Natural killer cell (primary cell): ENCODE data around the gene C4BPA. TPM values are rescaled to one million over a fixed set of nuclear protein-coding genes. Genes with fewer than 3 reads are reported as not detected.

ENCODE experiments used
- ATAC-seq, 3 donors: fragments of 150-1000 bp in 2 of 3; fragments of 200-7000 bp in 1 of 3; cut with Tn5 transposase; 1 replicate in 1 of 3; 2 replicates in 2 of 3; pipeline ENCODE4 v1.10.0; 2021; ENCODE audit warnings: mild to moderate bottlenecking in 2 of 3, moderate library complexity in 2 of 3
- DNase-seq, 2 donors: peaks; one replicate each; pipeline versions ENCODE4 v3.0.0 to v3.0.0-alpha.2; 2013 to 2021; ENCODE audit warnings: mixed read lengths in 1 of 2
- H3K27ac ChIP-seq: one replicate; pipeline ENCODE4 v1.5.1; 2013; ENCODE audit warnings: mild to moderate bottlenecking, low read length
- H3K27me3 ChIP-seq: one replicate; pipeline ENCODE4 v1.6.1; 2013; ENCODE audit warnings: low read length; ENCODE audit not compliant: control insufficient read depth, insufficient read depth
- H3K36me3 ChIP-seq: one replicate; pipeline ENCODE4 v1.6.1; 2013; ENCODE audit warnings: low read length; ENCODE audit not compliant: control insufficient read depth, insufficient read depth
- H3K4me1 ChIP-seq: one replicate; pipeline ENCODE4 v1.6.1; 2013; ENCODE audit warnings: low read length; ENCODE audit not compliant: control insufficient read depth, insufficient read depth
- H3K4me3 ChIP-seq: one replicate; pipeline ENCODE4 v1.5.1; 2013; ENCODE audit warnings: low read length
- H3K9me3 ChIP-seq: one replicate; pipeline ENCODE4 v1.6.1; 2013; ENCODE audit warnings: low read length; ENCODE audit not compliant: control insufficient read depth, insufficient read depth
- H3K27ac Mint-ChIP-seq, 2 donors: one replicate each; pipeline ENCODE4 v1.8.0; 2022; ENCODE audit warnings: mild to moderate bottlenecking in 2 of 2, mixed read lengths in 2 of 2, moderate library complexity in 1 of 2
- H3K27me3 Mint-ChIP-seq, 2 donors: one replicate each; pipeline ENCODE4 v1.8.0; 2022; ENCODE audit warnings: low read depth in 2 of 2, mixed read lengths in 2 of 2
- H3K36me3 Mint-ChIP-seq: one replicate; pipeline ENCODE4 v1.8.0; 2022; ENCODE audit warnings: mixed read lengths
- H3K4me1 Mint-ChIP-seq, 2 donors: one replicate each; pipeline ENCODE4 v1.8.0; 2022; ENCODE audit warnings: mixed read lengths in 2 of 2
- H3K4me3 Mint-ChIP-seq: one replicate; pipeline ENCODE4 v1.8.0; 2022; ENCODE audit warnings: mild to moderate bottlenecking, moderate library complexity, mixed read lengths
- H3K9me3 Mint-ChIP-seq, 2 donors: one replicate each; pipeline ENCODE4 v1.8.0; 2022; ENCODE audit warnings: mixed read lengths in 2 of 2
- WGBS: methylation state at CpG from one replicate; pipeline ENCODE4 v1.1.7; 2013; ENCODE audit warnings: missing lambda C conversion rate; ENCODE audit not compliant: insufficient coverage; 5-methylcytosine and 5-hydroxymethylcytosine counted together
- intact Hi-C: fragments of 100-400 bp; cut with micrococcal nuclease; formaldehyde crosslinking; loops from one replicate; pipeline ENCODE4 v1.14.2; 2022
- total RNA-seq, 4 donors: library from RNA; stranded (reverse); fragments of 120-200 nt in 1 of 4; gene quantifications; one replicate each; pipeline versions ENCODE4 v1.2.3 to v1.2.4, GENCODE V29; 2013 to 2022
- TF ChIP-seq, protein P1 (sequence below): fragments of 200-600 bp; IDR thresholded peaks from one replicate; pipeline ENCODE4 v1.8.0; 2022; ENCODE audit warnings: antibody characterized with exemption

The C4BPA gene
- total RNA-seq, 3 donors from 2014 or later (not counting 1 experiment from before 2014, with no cell fraction given), result not detected

DNA sequence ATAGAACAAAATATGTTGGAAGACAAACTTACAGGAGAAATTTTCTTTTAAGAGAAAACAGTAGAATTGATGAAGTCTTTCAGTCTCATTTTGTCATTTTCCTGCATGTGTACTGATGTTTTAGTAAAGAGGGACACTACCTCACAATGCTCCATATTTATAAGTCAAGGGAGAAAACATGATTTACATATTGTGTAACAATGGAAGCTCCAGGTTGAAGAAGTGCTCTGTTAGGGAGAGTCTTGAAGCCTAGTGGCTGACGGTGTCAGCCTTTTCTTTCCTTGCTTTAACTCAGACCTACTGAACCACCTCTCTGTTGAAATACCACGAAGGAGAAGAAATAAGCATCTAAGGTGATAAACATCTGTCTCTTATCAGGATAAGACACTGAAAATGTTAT lies 75.0 kb downstream of the C4BPA start:
- Mint-ChIP-seq H3K27ac (no peak overlapping the region), H3K9me3 (no peaks in the 10 kb centered on the region), H3K4me1 (no peaks in the 10 kb centered on the region), H3K36me3 (no peaks in the 10 kb centered on the region), H3K4me3 (no peak overlapping the region), H3K27me3 (peaks cover 21 to 68% of the 10 kb centered on the region in 2 donors)
- Histone ChIP-seq H3K4me3 (no peak overlapping the region), H3K27ac (no peak overlapping the region), H3K36me3 (no peaks in the 10 kb centered on the region), H3K4me1 (no peaks in the 10 kb centered on the region), H3K9me3 (no peaks in the 10 kb centered on the region), H3K27me3 (no peaks in the 10 kb centered on the region)
- DNase-seq (no peak), ATAC-seq (no peak)
- TF ChIP-seq, protein P1, sequence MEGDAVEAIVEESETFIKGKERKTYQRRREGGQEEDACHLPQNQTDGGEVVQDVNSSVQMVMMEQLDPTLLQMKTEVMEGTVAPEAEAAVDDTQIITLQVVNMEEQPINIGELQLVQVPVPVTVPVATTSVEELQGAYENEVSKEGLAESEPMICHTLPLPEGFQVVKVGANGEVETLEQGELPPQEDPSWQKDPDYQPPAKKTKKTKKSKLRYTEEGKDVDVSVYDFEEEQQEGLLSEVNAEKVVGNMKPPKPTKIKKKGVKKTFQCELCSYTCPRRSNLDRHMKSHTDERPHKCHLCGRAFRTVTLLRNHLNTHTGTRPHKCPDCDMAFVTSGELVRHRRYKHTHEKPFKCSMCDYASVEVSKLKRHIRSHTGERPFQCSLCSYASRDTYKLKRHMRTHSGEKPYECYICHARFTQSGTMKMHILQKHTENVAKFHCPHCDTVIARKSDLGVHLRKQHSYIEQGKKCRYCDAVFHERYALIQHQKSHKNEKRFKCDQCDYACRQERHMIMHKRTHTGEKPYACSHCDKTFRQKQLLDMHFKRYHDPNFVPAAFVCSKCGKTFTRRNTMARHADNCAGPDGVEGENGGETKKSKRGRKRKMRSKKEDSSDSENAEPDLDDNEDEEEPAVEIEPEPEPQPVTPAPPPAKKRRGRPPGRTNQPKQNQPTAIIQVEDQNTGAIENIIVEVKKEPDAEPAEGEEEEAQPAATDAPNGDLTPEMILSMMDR, result no peak
- intact Hi-C loops, result no loop called here
- WGBS, result 83% methylated on average over 1 of the region's 2 CpGs

DNA sequence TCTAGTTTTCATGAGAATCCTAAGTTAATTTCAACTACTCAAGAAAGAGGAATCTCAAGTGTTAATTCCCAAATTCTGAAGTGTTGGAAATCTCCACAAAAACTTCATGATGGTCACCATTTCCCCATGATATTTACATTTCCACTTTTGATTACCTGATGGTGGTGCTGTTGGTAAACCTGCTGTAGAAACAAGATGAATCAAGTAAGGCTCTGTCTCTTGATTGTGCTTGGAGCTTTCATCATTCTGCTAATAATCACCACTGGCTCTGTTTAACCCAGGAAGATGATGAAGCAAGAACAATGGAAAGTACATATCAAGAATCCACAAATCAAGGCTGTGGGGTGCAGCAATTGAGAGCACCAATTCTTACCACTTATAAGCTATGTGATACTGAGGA lies 77.8 kb downstream of the C4BPA start:
- Mint-ChIP-seq H3K27me3 (peaks cover 23 to 75% of the 10 kb centered on the region in 2 donors), H3K4me1 (no peaks in the 10 kb centered on the region), H3K36me3 (no peaks in the 10 kb centered on the region), H3K4me3 (no peak overlapping the region), H3K9me3 (no peaks in the 10 kb centered on the region), H3K27ac (no peak overlapping the region)
- no peak overlapping the region for H3K27ac ChIP-seq
- DNase-seq, result peak in 1 of 2 donors; percentile 45
- intact Hi-C loops, result loop anchor here (2.0 kb wide), 1 partner anchor 223 kb away; no protein-coding TSS in a partner anchor
- ATAC-seq, result no peak
- no peak overlapping the region for H3K4me3 ChIP-seq
- TF ChIP-seq, protein P1, result peak; percentile 16
- no peaks in the 10 kb centered on the region for H3K27me3 ChIP-seq
- no peaks in the 10 kb centered on the region for H3K4me1 ChIP-seq
- H3K9me3 ChIP-seq, result no peaks in the 10 kb centered on the region
- H3K36me3 ChIP-seq, result no peaks in the 10 kb centered on the region

DNA sequence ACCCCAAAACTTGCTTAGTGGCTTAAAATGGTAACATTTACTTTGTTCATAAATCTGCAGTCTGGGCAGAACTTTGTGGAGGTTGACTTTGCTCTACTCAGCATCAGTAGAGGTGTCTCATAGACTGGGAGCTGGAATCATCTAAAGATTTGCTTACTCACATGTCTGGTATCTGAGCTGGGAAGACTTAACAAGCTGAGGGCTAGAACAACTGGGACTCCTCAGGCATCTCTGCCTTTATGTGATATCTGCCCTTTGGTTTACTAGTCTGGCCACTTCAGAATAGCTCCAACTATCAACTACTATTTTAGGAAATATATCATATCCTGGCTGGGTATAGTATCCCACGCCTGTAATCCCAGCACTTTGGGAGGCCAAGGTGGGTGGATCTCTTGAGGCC lies 82.5 kb downstream of the C4BPA start:
- no peaks in the 10 kb centered on the region for H3K36me3 Mint-ChIP-seq
- no peaks in the 10 kb centered on the region for H3K9me3 ChIP-seq
- no peaks in the 10 kb centered on the region for H3K36me3 ChIP-seq
- no peak overlapping the region for H3K27ac ChIP-seq
- H3K4me1 Mint-ChIP-seq, result no peaks in the 10 kb centered on the region
- no peak overlapping the region for H3K4me3 ChIP-seq
- DNase-seq (no peak), ATAC-seq (no peak)
- H3K27me3 Mint-ChIP-seq, result peaks cover 8 to 46% of the 10 kb centered on the region in 2 donors
- peaks cover 2% of the 10 kb centered on the region for H3K27me3 ChIP-seq
- H3K9me3 Mint-ChIP-seq, result no peaks in the 10 kb centered on the region
- 100% methylated on average over 1 of the region's 1 CpG for WGBS
- TF ChIP-seq, protein P1, result no peak
- H3K27ac Mint-ChIP-seq, result no peak overlapping the region
- intact Hi-C loops, result no loop called here
- no peaks in the 10 kb centered on the region for H3K4me1 ChIP-seq
- H3K4me3 Mint-ChIP-seq, result no peak overlapping the region

DNA sequence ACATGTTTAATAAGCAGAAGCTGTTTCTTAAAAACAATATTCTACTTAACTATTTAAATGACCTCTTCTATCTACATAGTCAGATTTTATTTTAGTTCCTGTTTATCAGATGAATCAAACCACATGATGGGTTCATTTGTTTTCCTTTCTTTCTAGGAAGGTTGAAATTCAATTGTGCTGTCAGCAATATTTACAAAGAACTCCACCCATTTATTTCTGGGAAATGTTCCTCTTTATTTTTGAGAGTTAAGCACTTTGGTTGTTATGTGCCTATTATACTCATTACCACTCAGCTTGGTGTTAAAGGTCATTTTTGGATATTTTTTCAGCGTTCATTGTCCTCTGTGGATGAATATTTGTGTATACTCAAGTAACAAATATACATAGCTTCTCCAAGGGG lies 84.9 kb downstream of the C4BPA start:
- Histone ChIP-seq H3K27ac (no peak overlapping the region), H3K36me3 (no peaks in the 10 kb centered on the region), H3K9me3 (no peaks in the 10 kb centered on the region), H3K4me1 (no peaks in the 10 kb centered on the region), H3K4me3 (no peak overlapping the region), H3K27me3 (peaks cover 5% of the 10 kb centered on the region)
- Mint-ChIP-seq H3K9me3 (no peaks in the 10 kb centered on the region), H3K27ac (no peak overlapping the region), H3K4me3 (no peak overlapping the region), H3K36me3 (no peaks in the 10 kb centered on the region), H3K27me3 (peaks cover 13 to 47% of the 10 kb centered on the region in 2 donors), H3K4me1 (no peaks in the 10 kb centered on the region)
- WGBS, result no CpG with 5 or more reads among the region's 1 CpG
- TF ChIP-seq, protein P1, result no peak
- intact Hi-C loops, result no loop called here
- ATAC-seq (no peak), DNase-seq (no peak)
